Ovary (tissue), 3 donors: Measurements from ENCODE around the gene IKZF4.

Source experiments
- CTCF ChIP-seq, 3 donors: fragments of 450-650 bp in 2 of 3; fragments of 200-600 bp in 1 of 3; IDR thresholded peaks; one replicate each; pipeline versions ENCODE4 v1.5.1 to v1.8.0; 2016 to 2022; ENCODE audit warnings: antibody characterized with exemption in 3 of 3, mild to moderate bottlenecking in 1 of 3
- POLR2A ChIP-seq: fragments of 450-650 bp; IDR thresholded peaks from one replicate; pipeline ENCODE4 v1.6.1; 2017; ENCODE audit warnings: antibody characterized with exemption, mild to moderate bottlenecking, moderate library complexity
- donor health status: DM: no; HTN: no; CAD: no.

GRCh38 chr12:56082967-56083366, 62.1 kb downstream of the IKZF4 start:
- no peak for TF ChIP-seq CTCF (IDR thresholded peaks at IDR 0.05)
- TF ChIP-seq POLR2A: no peak
